Muscle layer of duodenum (tissue), 2 donors: Measurements from ENCODE around the gene RAP1GAP.

Experiments used
- H3K27ac ChIP-seq: one replicate; pipeline ENCODE4 v1.7.0; 2013; ENCODE audit warnings: mild to moderate bottlenecking, low read length
- H3K27me3 ChIP-seq: one replicate; pipeline ENCODE4 v1.7.0; 2013; ENCODE audit warnings: low read depth, mild to moderate bottlenecking, control low read depth, low read length
- H3K36me3 ChIP-seq, 2 donors: one replicate each; pipeline ENCODE4 v1.7.0; 2013; ENCODE audit warnings: low read length in 2 of 2, control low read depth in 1 of 2, mild to moderate bottlenecking in 1 of 2; ENCODE audit not compliant: insufficient read depth in 2 of 2, control insufficient read depth in 1 of 2
- H3K4me1 ChIP-seq, 2 donors: one replicate each; pipeline ENCODE4 v1.7.0; 2013; ENCODE audit warnings: low read length in 2 of 2, mild to moderate bottlenecking in 2 of 2, control low read depth in 1 of 2, moderate library complexity in 1 of 2; ENCODE audit not compliant: insufficient read depth in 2 of 2, control insufficient read depth in 1 of 2
- H3K4me3 ChIP-seq, 2 donors: one replicate each; pipeline ENCODE4 v1.7.0; 2013; ENCODE audit warnings: low read length in 2 of 2, low read depth in 1 of 2, mild to moderate bottlenecking in 1 of 2
- H3K9me3 ChIP-seq, 2 donors: one replicate each; pipeline ENCODE4 v1.7.0; 2013; ENCODE audit warnings: low read length in 2 of 2, control low read depth in 1 of 2, mild to moderate bottlenecking in 1 of 2; ENCODE audit not compliant: control insufficient read depth in 1 of 2
- donor health status: healthy.

RAP1GAP gene

DNA sequence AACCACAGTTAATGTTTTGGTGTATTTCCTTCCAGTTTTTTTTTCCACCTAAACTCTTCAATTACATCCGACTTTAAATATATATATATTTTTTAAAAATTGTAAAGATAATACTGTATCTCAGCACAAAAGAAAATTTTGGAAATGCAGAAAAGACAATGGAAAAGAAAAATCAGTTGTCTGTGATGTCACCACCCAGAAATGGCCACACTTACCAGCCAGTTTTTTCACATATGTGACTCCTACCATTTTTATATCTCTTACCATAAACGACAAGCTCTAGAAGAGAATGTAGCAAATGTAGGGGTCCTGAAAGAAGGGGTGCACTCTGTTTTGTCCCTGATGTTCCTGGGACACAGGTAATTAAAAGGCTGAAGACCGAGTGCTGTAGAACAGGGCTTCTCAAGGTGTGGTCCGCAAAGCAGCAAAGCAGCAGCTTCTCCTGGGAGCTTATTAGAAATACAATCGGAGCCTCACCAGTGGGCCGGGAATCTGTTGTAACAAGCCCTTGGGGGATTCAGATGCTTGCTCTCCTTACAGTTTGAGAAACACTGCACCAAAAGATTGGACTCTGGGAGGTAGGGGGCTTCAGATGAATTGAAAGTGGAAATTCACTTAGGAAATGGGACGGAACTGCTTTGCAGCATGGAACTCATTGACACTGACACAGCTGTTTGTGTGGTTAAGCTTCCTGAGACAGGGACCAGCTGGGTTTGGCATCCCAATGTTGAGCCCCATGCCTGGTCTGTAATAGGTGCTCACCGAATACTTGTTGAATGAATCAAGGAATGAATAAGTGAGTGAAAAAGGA is 115.8 kb downstream of the RAP1GAP start:
- no peak overlapping the region for H3K27ac ChIP-seq
- no peaks in the 10 kb centered on the region for H3K4me1 ChIP-seq

DNA sequence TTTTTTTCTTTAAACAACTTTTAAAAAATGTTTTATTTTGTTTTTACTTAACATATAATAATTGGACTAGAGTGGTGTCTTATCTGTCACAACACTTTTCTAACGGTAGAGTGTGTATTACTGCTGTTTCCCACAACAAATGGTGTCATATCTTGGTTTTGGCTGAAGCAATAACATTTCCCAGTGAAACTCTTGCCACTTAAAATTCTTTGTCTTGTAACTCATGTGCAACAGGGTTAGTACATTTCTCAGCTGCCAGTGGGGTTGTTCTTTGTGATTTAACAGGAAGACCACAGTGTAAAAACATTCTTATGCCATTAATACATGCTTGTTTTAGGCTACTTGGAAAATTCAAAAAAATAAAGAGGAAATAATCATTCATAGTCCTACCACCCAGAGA is 116.4 kb downstream of the RAP1GAP start:
- H3K4me3 ChIP-seq, result no peak overlapping the region
- H3K9me3 ChIP-seq, result no peaks in the 10 kb centered on the region
- H3K36me3 ChIP-seq, result no peaks in the 10 kb centered on the region
- H3K27me3 ChIP-seq, result no peaks in the 10 kb centered on the region
- H3K4me1 ChIP-seq, result no peaks in the 10 kb centered on the region
- no peak overlapping the region for H3K27ac ChIP-seq

More for the DNA sequence above, 115.8 kb downstream of the RAP1GAP start:
- H3K36me3 ChIP-seq, result no peaks in the 10 kb centered on the region
- H3K4me3 ChIP-seq, result no peak overlapping the region
- no peaks in the 10 kb centered on the region for H3K9me3 ChIP-seq
- H3K27me3 ChIP-seq, result no peaks in the 10 kb centered on the region

DNA sequence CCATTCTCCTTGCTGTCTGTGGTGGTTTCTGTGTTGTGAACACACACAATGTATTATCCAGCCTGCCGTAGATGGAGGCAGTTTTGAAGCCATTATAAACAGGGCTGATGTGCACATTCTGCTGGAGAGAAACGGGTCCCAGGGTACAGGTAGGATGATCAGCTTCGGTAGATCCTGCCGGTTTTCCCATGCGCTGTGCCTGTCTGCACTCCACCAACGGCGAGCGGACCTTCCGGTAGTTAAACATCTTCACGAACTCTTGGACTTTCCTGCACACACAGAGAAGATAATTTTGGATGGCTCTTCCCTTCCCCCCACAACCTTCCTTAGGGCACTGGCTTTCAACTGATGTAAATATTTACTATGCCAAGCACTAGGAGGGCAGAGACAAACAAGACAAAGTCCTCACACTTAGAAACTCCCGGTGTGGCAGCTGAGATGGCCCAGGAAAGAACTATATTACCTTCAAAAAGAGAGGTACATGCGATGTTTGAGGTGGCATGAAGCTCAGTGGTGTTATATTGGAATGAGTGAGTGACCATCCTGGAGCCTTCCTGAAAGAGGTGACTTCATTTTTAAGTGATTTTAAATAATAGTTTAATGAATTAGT is 118.2 kb downstream of the RAP1GAP start:
- Histone ChIP-seq H3K9me3 (no peaks in the 10 kb centered on the region), H3K36me3 (no peaks in the 10 kb centered on the region), H3K27me3 (no peaks in the 10 kb centered on the region), H3K4me3 (no peak overlapping the region), H3K4me1 (no peaks in the 10 kb centered on the region), H3K27ac (no peak overlapping the region)

DNA sequence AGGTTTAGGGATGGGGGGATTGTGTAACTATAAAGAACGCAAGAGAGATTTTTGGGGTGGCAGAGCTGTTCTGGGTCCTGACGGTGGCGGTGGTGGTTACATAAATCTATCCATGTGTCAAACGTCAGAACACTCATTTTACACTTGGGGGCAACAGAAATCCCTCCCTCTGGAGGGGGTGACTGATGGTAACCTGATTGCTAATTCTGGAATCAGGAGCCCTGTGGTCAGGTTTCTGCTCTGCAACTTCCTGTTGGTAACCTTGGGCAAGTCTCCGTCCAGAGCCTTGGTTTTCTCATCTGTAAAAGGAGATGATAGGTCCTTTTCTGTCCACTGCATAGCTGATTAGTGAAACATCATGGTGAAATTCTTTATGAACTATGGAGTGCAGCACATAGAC is 119.1 kb downstream of the RAP1GAP start:
- Histone ChIP-seq H3K36me3 (no peaks in the 10 kb centered on the region), H3K9me3 (no peaks in the 10 kb centered on the region), H3K27ac (no peak overlapping the region), H3K4me3 (no peak overlapping the region), H3K27me3 (no peaks in the 10 kb centered on the region), H3K4me1 (no peaks in the 10 kb centered on the region)

DNA sequence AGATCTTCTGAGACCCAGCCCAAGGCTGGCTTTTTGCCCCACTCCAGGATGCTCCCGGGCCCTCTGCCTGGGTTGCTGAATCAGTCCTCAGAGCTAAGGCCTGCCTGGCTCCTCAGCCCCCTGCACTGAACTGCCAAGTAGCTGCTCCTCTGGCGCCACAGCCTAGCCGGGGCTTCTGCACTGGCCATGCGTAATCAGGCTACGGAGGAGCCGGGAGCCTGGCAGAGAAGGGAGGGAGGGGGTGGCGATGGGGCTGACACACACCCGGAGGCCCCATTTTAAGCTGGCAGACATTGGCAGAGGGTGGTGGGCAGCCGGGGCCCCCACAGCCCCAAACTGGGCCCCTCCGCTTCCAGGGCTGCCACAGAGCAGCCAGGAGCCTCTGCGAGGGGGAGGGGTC is 121.3 kb downstream of the RAP1GAP start:
- Histone ChIP-seq H3K27ac (no peak overlapping the region), H3K9me3 (no peaks in the 10 kb centered on the region), H3K27me3 (no peaks in the 10 kb centered on the region), H3K4me3 (no peak overlapping the region), H3K4me1 (no peaks in the 10 kb centered on the region), H3K36me3 (no peaks in the 10 kb centered on the region)
